LNCAP (cell line): ENCODE results near the gene SOBP.

Experiments
- TF ChIP-seq, protein P1 (sequence below): fragments of 450-650 bp; IDR thresholded peaks from 2 replicates; pipeline ENCODE4 v1.5.1; 2017; ENCODE audit warnings: mild to moderate bottlenecking

Gene SOBP

GRCh38 chr6:107599043-107599442 is 109.1 kb downstream of the SOBP start:
- TF ChIP-seq, protein P1, sequence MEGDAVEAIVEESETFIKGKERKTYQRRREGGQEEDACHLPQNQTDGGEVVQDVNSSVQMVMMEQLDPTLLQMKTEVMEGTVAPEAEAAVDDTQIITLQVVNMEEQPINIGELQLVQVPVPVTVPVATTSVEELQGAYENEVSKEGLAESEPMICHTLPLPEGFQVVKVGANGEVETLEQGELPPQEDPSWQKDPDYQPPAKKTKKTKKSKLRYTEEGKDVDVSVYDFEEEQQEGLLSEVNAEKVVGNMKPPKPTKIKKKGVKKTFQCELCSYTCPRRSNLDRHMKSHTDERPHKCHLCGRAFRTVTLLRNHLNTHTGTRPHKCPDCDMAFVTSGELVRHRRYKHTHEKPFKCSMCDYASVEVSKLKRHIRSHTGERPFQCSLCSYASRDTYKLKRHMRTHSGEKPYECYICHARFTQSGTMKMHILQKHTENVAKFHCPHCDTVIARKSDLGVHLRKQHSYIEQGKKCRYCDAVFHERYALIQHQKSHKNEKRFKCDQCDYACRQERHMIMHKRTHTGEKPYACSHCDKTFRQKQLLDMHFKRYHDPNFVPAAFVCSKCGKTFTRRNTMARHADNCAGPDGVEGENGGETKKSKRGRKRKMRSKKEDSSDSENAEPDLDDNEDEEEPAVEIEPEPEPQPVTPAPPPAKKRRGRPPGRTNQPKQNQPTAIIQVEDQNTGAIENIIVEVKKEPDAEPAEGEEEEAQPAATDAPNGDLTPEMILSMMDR: no peak

DNA sequence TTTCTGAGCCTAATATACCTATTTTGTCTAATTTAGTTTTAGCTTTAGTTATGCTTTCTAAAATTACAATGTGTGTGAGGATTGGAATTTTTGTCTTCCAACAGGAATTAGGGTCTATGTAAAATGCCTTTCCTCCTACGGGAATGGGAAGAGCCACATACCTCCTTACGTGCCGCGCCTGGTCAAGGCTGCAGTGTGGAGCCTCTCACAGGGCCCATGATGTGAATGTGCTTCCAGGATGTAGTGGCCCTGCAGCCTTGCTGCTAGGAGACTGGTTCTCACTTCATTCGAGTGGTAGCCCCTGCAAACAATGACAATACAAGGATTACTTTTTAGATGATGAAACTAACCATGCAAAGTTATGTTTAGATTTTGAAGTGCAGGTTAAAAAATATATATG is 110.2 kb downstream of the SOBP start:
- TF ChIP-seq, protein P1: no peak

- TF ChIP-seq, protein P1: no peak
Measured at GRCh38 chr6:107600936-107601335, 111.0 kb downstream of the SOBP start.

- TF ChIP-seq, protein P1: no peak
Measured at GRCh38 chr6:107601406-107601805, 111.5 kb downstream of the SOBP start.

DNA sequence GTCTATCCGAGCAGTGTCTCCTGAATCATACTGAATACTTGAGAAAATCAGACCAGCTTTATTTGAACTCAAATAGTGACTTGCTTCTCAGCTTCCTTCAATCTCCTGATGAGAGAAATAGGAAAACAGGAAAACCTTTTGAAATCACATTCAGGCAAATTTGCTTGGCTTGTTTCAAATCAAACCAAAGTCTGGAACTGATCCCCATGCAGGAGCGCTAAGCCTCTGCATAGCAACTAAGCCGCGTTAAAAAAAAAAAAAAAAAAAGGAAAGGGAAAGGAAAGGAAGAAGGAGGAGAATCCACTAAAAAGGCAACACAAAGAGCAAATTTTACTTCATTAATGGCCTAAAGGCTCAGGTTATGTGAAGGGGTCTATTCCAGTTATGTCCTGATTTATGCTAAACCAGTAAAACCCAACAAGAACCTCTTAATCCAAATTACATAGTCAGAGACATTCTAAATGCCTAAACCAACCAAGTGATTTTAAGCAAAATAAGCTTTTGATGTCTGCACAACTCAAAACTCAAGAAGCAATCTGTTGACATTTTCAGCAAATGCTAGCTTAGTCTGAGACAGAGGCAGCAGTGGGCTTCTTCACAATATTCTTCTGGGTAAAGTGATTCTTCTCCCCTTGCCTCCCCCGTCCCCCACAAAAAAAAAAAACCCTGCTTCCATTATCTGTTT is 112.5 kb downstream of the SOBP start:
- TF ChIP-seq, protein P1: no peak

DNA sequence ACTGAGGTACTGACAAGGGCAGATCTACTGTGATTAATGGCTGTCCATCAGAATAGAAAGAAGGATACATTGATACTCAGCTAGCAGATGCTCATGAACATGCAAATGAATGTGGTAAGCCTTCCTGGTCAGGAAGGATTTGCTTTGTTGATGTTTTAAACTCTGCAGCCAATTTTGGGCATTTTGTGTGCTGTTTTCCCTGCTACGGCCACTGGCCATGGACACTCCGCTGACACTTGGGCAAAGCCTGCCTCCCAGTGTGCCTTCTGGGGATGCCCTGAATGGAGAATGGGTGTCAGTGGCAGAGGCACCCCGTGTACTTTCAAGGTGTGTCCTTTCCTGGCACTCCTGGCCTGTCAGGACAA is 113.1 kb downstream of the SOBP start:
- TF ChIP-seq, protein P1: no peak

GRCh38 chr6:107604549-107604948 is 114.6 kb downstream of the SOBP start:
- TF ChIP-seq, protein P1: no peak

DNA sequence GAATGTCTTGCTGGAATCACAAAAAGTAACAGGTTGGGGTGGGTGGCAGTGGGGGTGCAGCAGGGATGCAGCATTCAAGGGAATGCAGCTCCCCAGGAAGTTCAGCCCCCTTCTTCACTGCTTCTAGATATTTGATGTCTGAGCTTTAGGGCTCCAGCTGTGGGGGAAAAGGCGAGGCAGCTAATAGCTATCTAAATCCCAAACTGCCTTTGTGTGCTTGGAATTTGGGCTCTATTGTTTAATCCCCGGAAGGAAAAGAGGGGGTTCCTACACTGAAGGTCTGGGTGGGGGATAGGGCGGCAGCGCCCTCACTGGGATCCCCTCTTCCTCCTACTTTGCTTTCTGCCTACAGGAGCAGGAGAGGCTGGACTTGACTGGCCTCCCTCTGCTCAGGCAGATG is 116.5 kb downstream of the SOBP start:
- TF ChIP-seq, protein P1: no peak
